BJ (cell line): Measurements from ENCODE around the gene SPATA1. TPM values are rescaled to one million over a fixed set of nuclear protein-coding genes. Genes with fewer than 3 reads are reported as not detected.
"Not testable (repeated sequence)": the region's sequence is repeated elsewhere in the genome, so short reads cannot be mapped to it uniquely, and the experiment has no call there.

ENCODE experiments used
- CTCF ChIA-PET: fragments of 350-600 bp; formaldehyde crosslinking; extraction: SDS; loops from one replicate; lab custom pipeline; 2021; ENCODE audit warnings: antibody characterized with exemption, inconsistent platforms; lab: Yijun Ruan, JAX
- POLR2A ChIA-PET: fragments of 300-600 bp; sonication (Branson Sonifier 250); formaldehyde crosslinking; extraction: SDS; loops from one replicate; lab custom pipeline; 2021; ENCODE audit warnings: antibody characterized with exemption; lab: Charles Lee
- DNase-seq: peaks from one replicate; pipeline ENCODE4 v3.0.0-alpha.2; 2011; ENCODE audit warnings: low read depth
- H3K27me3 ChIP-seq: 2 replicates; pipeline ENCODE4 v1.6.0; 2011; ENCODE audit warnings: low read length; ENCODE audit not compliant: control insufficient read depth, insufficient read depth
- H3K36me3 ChIP-seq: 2 replicates; pipeline ENCODE4 v1.5.1; 2011; ENCODE audit warnings: low read length; ENCODE audit not compliant: control insufficient read depth, insufficient read depth
- H3K4me3 ChIP-seq: 2 replicates; pipeline ENCODE4 v1.5.1; 2011; ENCODE audit warnings: low read depth, mild to moderate bottlenecking, control low read depth, low read length
- polyA plus RNA-seq: library from polyadenylated mRNA; depleted of rRNA; stranded (reverse); fragments of >200 nt; gene quantifications from 2 replicates; pipeline ENCODE4 v1.2.3, GENCODE V29; 2011
- TF ChIP-seq, protein P1 (sequence below): IDR thresholded peaks from 2 replicates; pipeline ENCODE4 v1.5.1; 2011; ENCODE audit warnings: low read depth, mild to moderate bottlenecking, control low read depth, inconsistent platforms, low read length, moderate library complexity; ENCODE audit not compliant: insufficient read depth

Gene SPATA1
- polyA plus RNA-seq, 1 experiment, result 0.69 TPM

- H3K4me3 ChIP-seq, result no peak overlapping the region
- ChIA-PET POLR2A (no interaction called here), CTCF (interaction anchor here (1.2 to 1.7 kb wide), 4 partner anchors 9 to 251 kb away, joined by 3 to 6 read pairs (median 4); partner anchors contain the start of gene CTBS)
- TF ChIP-seq, protein P1, sequence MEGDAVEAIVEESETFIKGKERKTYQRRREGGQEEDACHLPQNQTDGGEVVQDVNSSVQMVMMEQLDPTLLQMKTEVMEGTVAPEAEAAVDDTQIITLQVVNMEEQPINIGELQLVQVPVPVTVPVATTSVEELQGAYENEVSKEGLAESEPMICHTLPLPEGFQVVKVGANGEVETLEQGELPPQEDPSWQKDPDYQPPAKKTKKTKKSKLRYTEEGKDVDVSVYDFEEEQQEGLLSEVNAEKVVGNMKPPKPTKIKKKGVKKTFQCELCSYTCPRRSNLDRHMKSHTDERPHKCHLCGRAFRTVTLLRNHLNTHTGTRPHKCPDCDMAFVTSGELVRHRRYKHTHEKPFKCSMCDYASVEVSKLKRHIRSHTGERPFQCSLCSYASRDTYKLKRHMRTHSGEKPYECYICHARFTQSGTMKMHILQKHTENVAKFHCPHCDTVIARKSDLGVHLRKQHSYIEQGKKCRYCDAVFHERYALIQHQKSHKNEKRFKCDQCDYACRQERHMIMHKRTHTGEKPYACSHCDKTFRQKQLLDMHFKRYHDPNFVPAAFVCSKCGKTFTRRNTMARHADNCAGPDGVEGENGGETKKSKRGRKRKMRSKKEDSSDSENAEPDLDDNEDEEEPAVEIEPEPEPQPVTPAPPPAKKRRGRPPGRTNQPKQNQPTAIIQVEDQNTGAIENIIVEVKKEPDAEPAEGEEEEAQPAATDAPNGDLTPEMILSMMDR, result no peak
- no peak for DNase-seq
- no peaks in the 10 kb centered on the region for H3K27me3 ChIP-seq
- peaks cover 5% of the 10 kb centered on the region for H3K36me3 ChIP-seq
These were observed 3.3 kb upstream of the SPATA1 start for GRCh38 chr1:84502927-84503326.

DNA sequence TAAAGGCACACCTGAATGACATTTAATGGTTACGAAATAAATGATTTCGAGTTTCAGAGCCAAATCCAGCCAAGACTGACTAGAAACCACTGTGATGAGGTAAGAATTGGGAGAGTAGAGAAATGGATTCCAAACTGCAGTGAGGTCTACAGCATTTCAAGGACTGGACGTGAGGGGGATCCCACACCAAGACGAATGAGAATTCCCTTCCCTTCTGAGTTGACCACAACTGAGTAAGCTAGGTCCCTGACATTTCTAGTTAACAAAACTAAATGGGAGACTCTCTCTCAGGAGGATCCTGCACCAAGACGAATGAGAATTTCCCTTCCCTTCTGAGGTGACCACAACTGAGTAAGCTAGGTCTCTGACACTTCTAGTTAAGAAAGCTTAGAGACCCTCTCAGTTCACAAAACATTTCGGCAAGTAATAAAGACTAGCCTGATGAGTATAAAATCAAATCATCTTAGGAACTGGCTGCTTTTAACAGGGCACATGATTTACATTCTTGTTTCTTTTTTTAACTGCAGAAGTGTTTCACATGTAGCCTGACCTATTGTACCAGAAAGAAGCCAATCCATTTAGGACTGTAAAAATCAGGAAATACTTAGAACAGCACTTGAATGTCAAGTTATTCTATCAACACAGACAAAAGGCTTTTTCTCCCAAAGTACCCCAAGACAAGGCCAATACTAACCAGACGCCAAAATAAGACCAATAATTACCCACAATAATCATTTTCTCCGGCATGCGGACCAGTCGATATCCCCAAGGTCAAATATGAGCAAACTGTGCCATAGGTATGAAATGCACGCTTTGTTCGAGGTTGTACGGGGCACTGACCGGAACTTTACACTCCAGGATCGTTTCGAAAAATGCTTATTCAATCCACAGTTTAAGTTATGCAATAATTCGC lies 1.4 kb upstream of the SPATA1 start:
- H3K27me3 ChIP-seq, result no peaks in the 10 kb centered on the region
- peak overlapping the region; percentile 90 for H3K4me3 ChIP-seq
- TF ChIP-seq, protein P1, result no peak
- POLR2A ChIA-PET, result no interaction called here
- peaks cover 4% of the 10 kb centered on the region for H3K36me3 ChIP-seq
- no peak for DNase-seq
- CTCF ChIA-PET, result interaction anchor here (0.6 to 1.7 kb wide), 7 partner anchors 95 to 459 kb away, joined by 3 to 7 read pairs (median 4); no protein-coding TSS in a partner anchor

DNA sequence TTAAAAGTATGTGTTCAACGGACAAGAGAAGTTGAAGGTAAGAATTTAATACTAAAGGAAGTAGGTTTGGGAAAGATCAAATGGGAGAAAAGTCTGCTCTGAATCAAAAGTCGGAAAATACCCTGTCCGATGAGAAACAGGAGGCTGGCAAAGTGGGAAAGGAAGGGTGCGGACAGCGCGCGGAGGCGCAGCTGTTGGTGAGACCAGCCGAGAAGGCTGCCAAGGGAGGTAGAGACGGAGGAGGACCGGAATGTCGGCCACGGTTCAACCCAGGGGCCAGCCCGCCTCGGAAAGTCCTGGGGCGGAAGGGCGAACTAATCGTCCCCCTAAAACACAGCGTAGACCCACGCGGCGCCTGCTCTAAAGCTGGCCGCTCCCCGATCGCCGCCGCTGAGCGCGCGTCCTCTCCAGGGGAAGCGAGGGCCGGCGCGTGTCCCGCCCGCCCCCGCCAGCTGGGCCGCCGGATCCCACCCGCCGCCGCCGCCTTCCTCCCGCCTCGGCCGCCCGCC lies 639 bp upstream of the SPATA1 start:
- CTCF ChIA-PET, result interaction anchor here (0.8 to 1.7 kb wide), 6 partner anchors 63 to 248 kb away, joined by 3 to 7 read pairs (median 4); no protein-coding TSS in a partner anchor
- TF ChIP-seq, protein P1, result no peak
- Histone ChIP-seq H3K27me3 (no peaks in the 10 kb centered on the region), H3K4me3 (peak overlapping the region; percentile 90), H3K36me3 (peaks cover 1% of the 10 kb centered on the region; the same call in 1 of the 2 replicates)
- POLR2A ChIA-PET, result interaction anchor here (0.6 to 0.7 kb wide), 2 partner anchors 67 to 68 kb away, joined by 3 to 4 read pairs; partner anchors contain the start of gene CTBS
- DNase-seq, result no peak

DNA sequence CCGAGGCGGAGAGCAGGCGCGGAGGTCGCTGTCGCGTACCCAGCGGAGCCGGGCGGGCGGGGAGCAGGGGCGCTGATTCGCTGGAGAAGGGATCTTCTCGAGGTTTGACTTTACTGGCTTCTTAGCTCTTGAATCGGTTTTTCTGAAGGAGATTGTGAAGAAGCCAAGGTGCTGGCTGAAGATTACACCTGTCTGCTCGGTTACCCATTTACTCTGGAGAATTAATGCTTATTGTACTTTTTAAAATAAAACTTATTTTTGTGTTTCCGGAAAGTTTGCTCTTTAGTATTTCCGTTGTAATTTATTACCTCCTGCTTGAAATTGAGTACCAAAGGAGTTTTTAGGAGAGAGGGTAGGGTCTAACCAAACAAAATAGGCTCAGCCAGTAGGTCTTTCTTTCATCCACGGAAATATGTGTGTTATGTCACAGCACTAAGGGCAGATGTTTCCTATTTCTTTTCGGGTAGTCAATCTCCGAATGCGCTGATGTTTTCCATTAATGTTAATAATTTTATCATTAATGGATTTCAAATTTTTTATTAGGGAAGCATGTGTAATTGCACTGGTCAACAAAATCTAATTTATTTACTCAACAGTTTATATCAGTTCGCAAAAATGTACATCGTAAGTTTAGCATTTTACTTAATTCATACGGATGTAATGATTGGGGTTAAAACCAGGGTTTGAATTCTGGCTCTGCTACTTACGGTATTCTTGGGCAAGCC lies 705 bp downstream of the SPATA1 start:
- no peak for DNase-seq
- no peaks in the 10 kb centered on the region for H3K36me3 ChIP-seq
- H3K27me3 ChIP-seq, result no peaks in the 10 kb centered on the region
- CTCF ChIA-PET, result interaction anchor here (1.2 to 1.7 kb wide), 4 partner anchors 64 to 247 kb away, joined by 4 to 7 read pairs (median 4); no protein-coding TSS in a partner anchor
- POLR2A ChIA-PET, result interaction anchor here (0.7 kb wide), 1 partner anchor 144 kb away, joined by 4 read pairs; no protein-coding TSS in a partner anchor
- TF ChIP-seq, protein P1, result no peak
- H3K4me3 ChIP-seq, result peak overlapping the region; percentile 90

GRCh38 chr1:84507887-84508286 lies 1.7 kb downstream of the SPATA1 start:
- CTCF ChIA-PET, H3K4me3 ChIP-seq, POLR2A ChIA-PET, H3K36me3 ChIP-seq, DNase-seq, H3K27me3 ChIP-seq: not testable (repeated sequence)
